HG03159 (cell line): ENCODE data around the gene RPP14.

ENCODE experiments used
- ATAC-seq: cut with Tn5 transposase; IDR thresholded peaks from one replicate; pipeline ENCODE4 v1.9.1; 2021; ENCODE audit warnings: mild to moderate bottlenecking, moderate library complexity; ENCODE audit not compliant: unreplicated experiment

The RPP14 gene

DNA sequence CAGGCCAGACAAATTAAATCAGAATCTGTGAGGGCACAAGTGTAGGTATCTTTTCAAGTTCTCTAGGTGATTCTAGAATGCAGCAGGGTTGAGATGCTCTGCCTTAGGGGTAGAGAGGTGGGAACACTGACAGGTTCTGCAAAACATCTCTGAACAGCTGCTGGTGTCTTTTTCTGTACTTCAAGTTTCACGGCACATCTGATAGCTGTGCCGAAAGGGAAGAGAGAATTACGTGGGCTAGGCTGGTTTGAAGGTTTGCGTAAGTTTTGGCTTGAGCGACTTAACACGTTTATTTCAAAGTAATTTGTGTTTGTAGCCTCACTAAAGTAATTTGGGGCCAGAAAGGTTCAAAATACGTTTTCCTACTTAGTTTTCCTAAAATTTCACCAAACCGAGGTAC, 49.1 kb downstream of the RPP14 start:
- ATAC-seq: peak; percentile 46

DNA sequence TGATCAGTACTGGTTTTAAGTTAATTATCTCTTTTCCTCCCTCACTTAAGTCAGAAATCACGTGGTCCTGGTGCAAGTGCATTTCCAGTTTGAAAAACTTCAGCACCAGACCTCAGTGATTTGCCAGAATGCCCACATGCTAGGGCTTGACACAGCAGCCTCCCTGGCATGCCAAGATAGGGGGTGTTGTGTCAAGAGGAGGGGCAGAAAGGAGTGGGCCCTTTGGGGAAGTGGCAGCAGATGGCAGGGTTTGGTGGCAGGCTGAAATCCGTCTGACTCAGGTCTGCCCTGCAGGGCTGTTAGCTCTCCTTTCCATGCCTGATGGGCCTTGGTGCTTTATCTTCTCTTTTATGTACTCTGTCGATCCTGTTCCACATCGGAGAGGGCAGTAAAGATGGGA, 50.0 kb downstream of the RPP14 start:
- no peak for ATAC-seq

DNA sequence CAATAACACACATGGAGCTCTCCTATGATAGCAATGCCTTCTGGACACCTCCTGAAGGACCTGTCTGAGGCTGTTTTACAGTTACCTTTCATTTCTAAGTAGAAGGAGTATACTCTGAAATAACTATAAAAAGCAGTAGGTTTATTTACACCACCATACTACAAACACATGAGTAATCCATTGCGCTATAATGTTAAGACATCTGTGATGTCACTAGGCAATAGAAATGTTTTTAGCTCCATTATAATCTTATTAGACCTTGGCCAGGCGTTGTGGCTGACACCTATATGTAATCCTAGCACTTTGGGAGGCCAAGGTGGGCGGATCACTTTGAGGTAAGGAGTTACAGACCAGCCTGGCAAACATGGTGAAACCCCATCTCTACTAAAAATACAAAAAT, 51.4 kb downstream of the RPP14 start:
- ATAC-seq: no peak

DNA sequence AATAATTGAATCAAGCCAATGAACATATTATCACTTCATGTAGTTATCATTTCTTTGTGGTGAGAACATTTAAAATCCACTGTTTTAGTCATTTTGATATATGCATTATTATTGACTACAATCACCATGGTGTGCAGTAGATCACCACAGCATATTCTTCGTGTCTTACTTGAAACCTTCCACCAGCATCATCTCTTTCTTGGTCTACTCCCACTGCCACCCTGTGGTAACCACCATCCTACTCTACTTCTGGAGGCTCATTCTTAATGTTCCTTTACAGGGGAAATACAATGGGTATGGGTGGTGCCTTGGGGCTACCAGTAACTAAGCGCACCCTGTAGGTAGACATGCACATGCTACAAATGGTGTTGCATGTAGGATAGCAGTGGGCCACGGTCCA, 52.0 kb downstream of the RPP14 start:
- ATAC-seq: no peak

DNA sequence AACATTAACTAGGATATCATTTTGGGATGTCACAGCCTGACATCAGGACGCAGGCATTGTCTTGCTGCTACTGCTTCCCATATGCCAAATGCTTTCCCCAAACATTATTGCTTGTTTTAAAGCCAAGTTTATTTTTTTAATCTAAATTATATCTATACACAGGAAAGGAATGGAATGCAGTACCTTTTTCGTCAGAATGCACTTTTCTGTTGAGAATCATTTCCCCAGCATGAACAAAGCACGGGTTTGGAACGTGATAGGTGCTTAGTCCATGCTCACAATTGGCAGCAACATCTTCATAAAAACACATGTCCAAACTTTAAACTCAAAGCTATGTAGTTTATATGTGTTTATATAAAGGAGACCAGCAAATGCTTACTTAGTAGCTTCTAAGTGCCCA, 52.8 kb downstream of the RPP14 start:
- ATAC-seq: no peak

DNA sequence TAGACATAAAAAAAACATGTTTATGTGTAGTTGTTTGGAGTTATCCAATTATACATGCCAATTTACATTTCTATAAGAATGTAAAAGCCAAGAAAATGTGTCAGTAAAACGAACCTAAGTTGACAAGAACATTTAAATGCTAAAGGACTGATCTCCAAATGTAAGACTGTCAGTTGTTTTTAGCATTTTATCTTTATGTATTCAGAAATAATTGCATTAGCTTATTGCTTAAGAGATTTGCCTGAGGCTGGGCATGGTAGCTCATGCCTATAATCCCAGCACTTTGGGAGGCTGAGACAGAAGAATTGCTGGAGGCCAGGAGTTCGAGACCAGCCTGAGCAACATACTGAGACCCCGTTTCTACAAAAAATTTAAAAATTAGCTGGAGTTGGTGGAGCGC, 53.6 kb downstream of the RPP14 start:
- no peak for ATAC-seq

DNA sequence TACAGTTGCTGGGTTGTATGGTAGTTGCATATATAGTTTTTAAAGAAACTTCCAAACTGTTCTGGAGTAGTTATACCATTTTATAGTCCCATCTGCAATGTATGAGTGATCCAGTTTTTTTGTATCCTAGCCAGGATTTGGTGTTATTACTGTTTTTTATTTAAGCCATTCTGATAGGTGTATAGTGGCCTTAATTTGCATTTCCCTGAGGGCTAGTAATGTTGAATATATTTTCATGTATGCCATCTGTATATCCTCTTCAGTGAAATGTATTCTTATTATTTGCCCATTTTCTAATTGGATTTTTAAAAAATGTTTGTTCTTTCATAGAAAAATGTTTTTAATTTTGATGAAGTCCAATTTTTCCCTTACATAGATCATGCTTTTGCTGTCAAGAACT, 55.8 kb downstream of the RPP14 start:
- ATAC-seq: no peak

DNA sequence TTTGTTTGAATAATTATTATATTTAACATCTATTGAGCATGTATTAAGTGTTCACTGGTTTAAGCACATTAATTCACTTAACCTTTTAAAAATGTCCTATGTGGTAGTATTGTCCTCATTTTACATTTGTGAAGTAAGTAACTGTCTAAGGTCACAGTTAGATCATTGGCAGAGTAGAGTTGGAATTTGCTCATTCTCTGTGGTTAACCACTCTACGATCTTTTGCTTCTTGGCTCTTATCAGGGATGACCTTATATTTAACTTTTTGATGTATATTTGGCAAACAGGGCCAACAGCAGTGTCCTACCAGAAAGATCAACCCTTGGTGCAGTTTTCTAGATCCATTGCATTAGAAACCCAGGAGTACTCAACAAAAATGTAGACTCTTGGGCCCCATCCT, 60.7 kb downstream of the RPP14 start:
- ATAC-seq: no peak

DNA sequence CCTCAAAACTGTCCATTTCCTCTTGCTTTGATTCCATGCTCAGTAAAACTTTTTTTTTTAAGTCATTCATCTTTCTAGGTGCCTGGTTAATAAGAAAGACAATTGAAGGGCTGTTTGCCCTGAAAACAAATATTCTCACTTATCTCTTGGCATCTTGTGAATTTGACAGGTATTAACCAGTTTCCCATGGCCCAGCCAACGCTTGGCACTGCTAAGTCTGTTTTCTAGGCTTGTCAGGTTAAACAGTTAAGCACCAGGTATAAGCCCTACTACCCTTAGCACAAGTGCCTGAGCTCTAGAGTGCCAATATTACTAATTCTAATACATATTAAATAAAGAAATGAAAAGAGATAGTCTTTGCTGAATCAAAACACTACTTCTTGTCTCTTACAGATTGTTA, 63.0 kb downstream of the RPP14 start:
- no peak for ATAC-seq
